ENCODE results near the gene EPG5. TPM values are rescaled to one million over a fixed set of nuclear protein-coding genes. Genes with fewer than 3 reads are reported as not detected.

EPG5 gene
- total RNA-seq, 1 experiment from 2014 or later: 16.7 TPM

GRCh38 chr18:46010676-46011075 lies 43.5 kb upstream of the EPG5 start:
- TF ChIP-seq EZH2 (IDR thresholded peaks at IDR 0.05; ENCODE audit: borderline replicate concordance, low read depth, low read length, poor library complexity, severe bottlenecking): no peak
- TF ChIP-seq CTCF (conservative IDR thresholded peaks at IDR 0.05; ENCODE audit: low read depth, low read length): no peak
- no peak overlapping the region for H3K4me3 ChIP-seq (ENCODE audit: low read depth, low read length, poor library complexity, severe bottlenecking)
- ChIA-PET CTCF (no interaction called here), POLR2A (ENCODE audit: low non-redundant PET) (no interaction called here)
- no peaks in the 10 kb centered on the region for H3K4me1 ChIP-seq (ENCODE audit: insufficient read depth, low read length, poor library complexity, severe bottlenecking)
- no peak overlapping the region for H3K27ac ChIP-seq (ENCODE audit: low read depth, low read length, poor library complexity, severe bottlenecking)
- no TSS peak for BruUV-seq (replicated peaks)
- no peaks in the 10 kb centered on the region for H3K36me3 ChIP-seq (ENCODE audit: insufficient read depth, low read length, poor library complexity, severe bottlenecking)
- no peaks in the 10 kb centered on the region for H3K9me3 ChIP-seq (ENCODE audit: low read depth, low read length, poor library complexity, severe bottlenecking)
- DNase-seq (ENCODE audit: low spot score): no peak
- H3K27me3 ChIP-seq (replicated peaks; ENCODE audit: insufficient read depth, low read depth, low read length, poor library complexity): no peaks in the 10 kb centered on the region
- intact Hi-C loops (cut with micrococcal nuclease; ENCODE audit: unreplicated experiment): no loop called here

GRCh38 chr18:46010050-46010449 lies 42.9 kb upstream of the EPG5 start:
- CTCF ChIA-PET: interaction anchor here (0.5 kb wide), 1 partner anchor 8 kb away, joined by 4 read pairs; no protein-coding TSS in a partner anchor
- no TSS peak for BruUV-seq (replicated peaks)
- POLR2A ChIA-PET (ENCODE audit: low non-redundant PET): no interaction called here

GRCh38 chr18:46009125-46009840 lies 42.2 kb upstream of the EPG5 start:
- POLR2A ChIA-PET (ENCODE audit: low non-redundant PET): interaction anchor here (0.6 kb wide), 1 partner anchor 311 kb away, joined by 9 read pairs; no protein-coding TSS in a partner anchor
- no peaks in the 10 kb centered on the region for H3K36me3 ChIP-seq (ENCODE audit: insufficient read depth, low read length, poor library complexity, severe bottlenecking)
- H3K27ac ChIP-seq (ENCODE audit: low read depth, low read length, poor library complexity, severe bottlenecking): no peak overlapping the region
- no peak overlapping the region for H3K4me3 ChIP-seq (ENCODE audit: low read depth, low read length, poor library complexity, severe bottlenecking)
- H3K27me3 ChIP-seq (replicated peaks; ENCODE audit: insufficient read depth, low read depth, low read length, poor library complexity): no peaks in the 10 kb centered on the region
- TF ChIP-seq EZH2 (IDR thresholded peaks at IDR 0.05; ENCODE audit: borderline replicate concordance, low read depth, low read length, poor library complexity, severe bottlenecking): no peak
- CTCF ChIA-PET: interaction anchor here (0.5 kb wide), 1 partner anchor 9 kb away, joined by 4 read pairs; no protein-coding TSS in a partner anchor
- no peaks in the 10 kb centered on the region for H3K4me1 ChIP-seq (ENCODE audit: insufficient read depth, low read length, poor library complexity, severe bottlenecking)
- H3K9me3 ChIP-seq (ENCODE audit: low read depth, low read length, poor library complexity, severe bottlenecking): no peaks in the 10 kb centered on the region
- intact Hi-C loops (cut with micrococcal nuclease; ENCODE audit: unreplicated experiment): no loop called here
- no peak for DNase-seq (ENCODE audit: low spot score)
- BruUV-seq (replicated peaks): no TSS peak

More at GRCh38 chr18:46010050-46010449, 42.9 kb upstream of the EPG5 start:
- TF ChIP-seq EZH2 (IDR thresholded peaks at IDR 0.05; ENCODE audit: borderline replicate concordance, low read depth, low read length, poor library complexity, severe bottlenecking) (no peak), CTCF (conservative IDR thresholded peaks at IDR 0.05; ENCODE audit: low read depth, low read length) (no peak)
- intact Hi-C loops (cut with micrococcal nuclease; ENCODE audit: unreplicated experiment): no loop called here
- H3K27ac ChIP-seq (ENCODE audit: low read depth, low read length, poor library complexity, severe bottlenecking): no peak overlapping the region
- no peaks in the 10 kb centered on the region for H3K27me3 ChIP-seq (replicated peaks; ENCODE audit: insufficient read depth, low read depth, low read length, poor library complexity)
- H3K36me3 ChIP-seq (ENCODE audit: insufficient read depth, low read length, poor library complexity, severe bottlenecking): no peaks in the 10 kb centered on the region
- H3K9me3 ChIP-seq (ENCODE audit: low read depth, low read length, poor library complexity, severe bottlenecking): no peaks in the 10 kb centered on the region
- DNase-seq (ENCODE audit: low spot score): no peak
- H3K4me1 ChIP-seq (ENCODE audit: insufficient read depth, low read length, poor library complexity, severe bottlenecking): no peaks in the 10 kb centered on the region
- no peak overlapping the region for H3K4me3 ChIP-seq (ENCODE audit: low read depth, low read length, poor library complexity, severe bottlenecking)

GRCh38 chr18:46008531-46008930 lies 41.4 kb upstream of the EPG5 start:
- no peak for TF ChIP-seq EZH2 (IDR thresholded peaks at IDR 0.05; ENCODE audit: borderline replicate concordance, low read depth, low read length, poor library complexity, severe bottlenecking)
- no peak for TF ChIP-seq CTCF (conservative IDR thresholded peaks at IDR 0.05; ENCODE audit: low read depth, low read length)
- Histone ChIP-seq H3K4me3 (ENCODE audit: low read depth, low read length, poor library complexity, severe bottlenecking) (no peak overlapping the region), H3K4me1 (ENCODE audit: insufficient read depth, low read length, poor library complexity, severe bottlenecking) (no peaks in the 10 kb centered on the region), H3K27me3 (replicated peaks; ENCODE audit: insufficient read depth, low read depth, low read length, poor library complexity) (no peaks in the 10 kb centered on the region), H3K27ac (ENCODE audit: low read depth, low read length, poor library complexity, severe bottlenecking) (no peak overlapping the region), H3K36me3 (ENCODE audit: insufficient read depth, low read length, poor library complexity, severe bottlenecking) (no peaks in the 10 kb centered on the region), H3K9me3 (ENCODE audit: low read depth, low read length, poor library complexity, severe bottlenecking) (no peaks in the 10 kb centered on the region)
- ChIA-PET CTCF (no interaction called here), POLR2A (ENCODE audit: low non-redundant PET) (no interaction called here)
- BruUV-seq (replicated peaks): no TSS peak
- intact Hi-C loops (cut with micrococcal nuclease; ENCODE audit: unreplicated experiment): no loop called here
- no peak for DNase-seq (ENCODE audit: low spot score)
